HepG2 (cell line): ENCODE data around the gene NDC1. TPM values are rescaled to one million over a fixed set of nuclear protein-coding genes. Genes with fewer than 3 reads are reported as not detected.

Source experiments
- ATAC-seq: fragments of 200-7000 bp; cut with Tn5 transposase; 3 replicates; pipeline ENCODE4 v1.9.1; 2020; ENCODE audit warnings: mild to moderate bottlenecking, moderate library complexity
- BruUV-seq: library from RNA; stranded (reverse); fragments of 400-500 nt; replicated peaks from 2 replicates; lab custom pipeline; 2021; lab: Mats Ljungman, UMichigan
- CTCF ChIA-PET: fragments of 300-600 bp; formaldehyde crosslinking; extraction: SDS; loops from one replicate; lab custom pipeline; 2021; ENCODE audit warnings: low total read pairs, inconsistent platforms, low intra/inter-chr PET ratio; lab: Yijun Ruan, JAX
- POLR2A ChIA-PET: fragments of 350-600 bp; sonication (Branson Sonifier 250); formaldehyde crosslinking; loops from one replicate; lab custom pipeline; 2020; ENCODE audit warnings: antibody characterized with exemption, inconsistent platforms; lab: Yijun Ruan, JAX
- DNase-seq: peaks from one replicate; pipeline ENCODE4 v3.0.0-alpha.2; 2015; ENCODE audit warnings: low spot score
- FAIRE-seq: peaks from 3 replicates; lab custom pipeline; 2011; peaks lifted over from hg19 to GRCh38; lab: Jason Lieb, UNC
- H2AFZ ChIP-seq: one replicate; pipeline ENCODE4 v1.6.1; 2011; ENCODE audit warnings: low read length, inconsistent platforms
- H3K27ac ChIP-seq: fragments of 300-600 bp; 3 replicates; pipeline ENCODE4 v1.8.0; 2011; ENCODE audit warnings: mixed run types, mild to moderate bottlenecking, mixed read lengths, low read length, inconsistent platforms; ENCODE audit not compliant: insufficient read depth; ENCODE audit errors: extremely low read length
- H3K27me3 ChIP-seq, 2 experiments: fragments of 200-600 bp in 1 of 2; 2 replicates in 1 of 2; 3 replicates in 1 of 2; pipeline versions ENCODE4 v1.6.0 to v1.8.0; 2011; ENCODE audit warnings: low read length in 2 of 2, mild to moderate bottlenecking in 2 of 2, moderate library complexity in 2 of 2, inconsistent platforms in 1 of 2; ENCODE audit not compliant: insufficient read depth in 2 of 2, control insufficient read depth in 1 of 2
- H3K36me3 ChIP-seq, 2 experiments: fragments of 200-600 bp in 1 of 2; replicated peaks in 1 of 2; 2 replicates in 1 of 2; 3 replicates in 1 of 2; pipeline versions ENCODE4 v1.5.1 to v1.8.0; 2011; ENCODE audit warnings: low read length in 2 of 2, inconsistent platforms in 1 of 2; ENCODE audit not compliant: insufficient read depth in 2 of 2, control insufficient read depth in 1 of 2
- H3K4me1 ChIP-seq: 2 replicates; pipeline ENCODE4 v1.5.1; 2012; ENCODE audit warnings: low read length, inconsistent platforms; ENCODE audit not compliant: insufficient read depth
- H3K4me2 ChIP-seq: 2 replicates; pipeline ENCODE4 v1.6.0; 2011; ENCODE audit warnings: low read depth, low read length, inconsistent platforms
- H3K4me3 ChIP-seq, 3 experiments: fragments of 200-600 bp in 1 of 3; sonication (generic), shearing (Covaris generic) in 1 of 3; replicated peaks in 1 of 3; 2 replicates each; pipeline ENCODE4 v1.5.1; 2011 to 2016; ENCODE audit warnings: low read length in 3 of 3, inconsistent platforms in 2 of 3, low read depth in 2 of 3, mild to moderate bottlenecking in 2 of 3, control low read depth in 1 of 3, mixed read lengths in 1 of 3; ENCODE audit not compliant: insufficient read depth in 1 of 3
- H3K79me2 ChIP-seq: one replicate; pipeline ENCODE4 v1.6.1; 2011; ENCODE audit warnings: low read length, inconsistent platforms; ENCODE audit not compliant: insufficient read depth
- H3K9ac ChIP-seq: 2 replicates; pipeline ENCODE4 v1.6.0; 2011; ENCODE audit warnings: mild to moderate bottlenecking, low read depth, low read length, inconsistent platforms; ENCODE audit not compliant: insufficient read depth
- H3K9me3 ChIP-seq: 2 replicates; pipeline ENCODE4 v1.5.1; 2012; ENCODE audit warnings: mild to moderate bottlenecking, low read length
- H4K20me1 ChIP-seq: 2 replicates; pipeline ENCODE4 v1.6.0; 2011; ENCODE audit warnings: inconsistent platforms, mild to moderate bottlenecking, low read length, moderate library complexity; ENCODE audit not compliant: insufficient read depth
- ARHGAP35 ChIP-seq: sonication (generic); formaldehyde crosslinking; IDR thresholded peaks from 2 replicates; pipeline ENCODE4 v1.9.0; 2022; ENCODE audit warnings: mild to moderate bottlenecking, inconsistent platforms, moderate library complexity, missing genetic modification reagents, borderline replicate concordance
- ATAD3A ChIP-seq: sonication (generic); formaldehyde crosslinking; IDR thresholded peaks from 2 replicates; pipeline ENCODE4 v1.4.0; 2020; ENCODE audit warnings: missing genetic modification reagents
- ELF3 ChIP-seq: IDR thresholded peaks from 2 replicates; pipeline ENCODE4 v1.6.1; 2016; ENCODE audit warnings: missing genetic modification reagents, missing compliant biosample characterization
- EP300 ChIP-seq, 3 experiments: sonication (generic) in 1 of 3; formaldehyde crosslinking in 1 of 3; IDR thresholded peaks; 2 replicates each; pipeline versions ENCODE4 v1.5.1 to v1.6.1; 2011 to 2020; ENCODE audit warnings: low read depth in 2 of 3, low read length in 2 of 3, borderline replicate concordance in 1 of 3, improper control_type of control experiment in 1 of 3, mild to moderate bottlenecking in 1 of 3, missing genetic modification reagents in 1 of 3, moderate library complexity in 1 of 3
- FOXC1 ChIP-seq: sonication (generic); formaldehyde crosslinking; IDR thresholded peaks from 2 replicates; pipeline ENCODE4 v1.8.0; 2022; ENCODE audit warnings: mild to moderate bottlenecking, missing genetic modification reagents, borderline replicate concordance
- HDAC1 ChIP-seq: sonication (generic); formaldehyde crosslinking; IDR thresholded peaks from 2 replicates; pipeline ENCODE4 v1.5.1; 2020; ENCODE audit warnings: mild to moderate bottlenecking, missing genetic modification reagents
- MTA1 ChIP-seq: sonication (generic); formaldehyde crosslinking; IDR thresholded peaks from 2 replicates; pipeline ENCODE4 v1.4.0; 2020; ENCODE audit warnings: missing genetic modification reagents, mild to moderate bottlenecking, borderline replicate concordance
- ZNF230 ChIP-seq: sonication (generic); formaldehyde crosslinking; IDR thresholded peaks from 2 replicates; pipeline ENCODE4 v1.4.0; 2020; ENCODE audit warnings: mild to moderate bottlenecking, missing genetic modification reagents
- ZNF232 ChIP-seq: sonication (generic); formaldehyde crosslinking; IDR thresholded peaks from 2 replicates; pipeline ENCODE4 v1.4.0; 2020; ENCODE audit warnings: missing genetic modification reagents, borderline replicate concordance
- ZNF253 ChIP-seq: sonication (generic); formaldehyde crosslinking; IDR thresholded peaks from 2 replicates; pipeline ENCODE4 v1.8.0; 2022; ENCODE audit warnings: mild to moderate bottlenecking, missing genetic modification reagents, borderline replicate concordance
- WGBS: methylation state at CpG from one replicate; pipeline ENCODE4 v1.1.6; 2017; ENCODE audit warnings: low lambda C conversion rate; 5-methylcytosine and 5-hydroxymethylcytosine counted together
- in situ Hi-C: cut with HindIII; loops from 2 replicates; pipeline ENCODE4 v1.10.0; 2017; ENCODE audit warnings: low pct_unique_long_range_greater_than_20kb; ENCODE audit not compliant: extremely low pct_ligation_motif_present
- intact Hi-C: fragments of 100-400 bp; cut with micrococcal nuclease; formaldehyde crosslinking; loops from one replicate; pipeline ENCODE4 v1.10.0; 2022; ENCODE audit not compliant: unreplicated experiment
- polyA plus RNA-seq, 8 experiments: library from polyadenylated mRNA; depleted of rRNA in 3 of 8; stranded (reverse) in 7 of 8; unstranded in 1 of 8; fragments of >200 nt; fragmentation: Illumina TruSeq in 4 of 8; extraction: Trizol in 4 of 8; gene quantifications; 2 replicates each; pipeline versions ENCODE4 v1.2.1 to v1.2.3, GENCODE V29; 2011 to 2016; ENCODE audit warnings: low read depth in 4 of 8, missing spikeins in 1 of 8, mixed read lengths in 1 of 8; ENCODE audit not compliant: insufficient read depth in 1 of 8
- total RNA-seq, 5 experiments: library from RNA; depleted of rRNA; stranded (reverse); fragments of >200 nt; fragmentation: Illumina TruSeq; extraction: Trizol; gene quantifications; 2 replicates each; pipeline ENCODE4 v1.2.3, GENCODE V29; 2016; ENCODE audit warnings: low read depth in 1 of 5
- TF ChIP-seq, protein P1 (sequence below): fragments of 450-650 bp; IDR thresholded peaks from 2 replicates; pipeline ENCODE4 v1.6.1; 2017; ENCODE audit warnings: mild to moderate bottlenecking
- TF ChIP-seq, protein P2 (sequence below): sonication (generic); formaldehyde crosslinking; IDR thresholded peaks from 2 replicates; pipeline ENCODE4 v1.4.0; 2020; ENCODE audit warnings: missing genetic modification reagents, mild to moderate bottlenecking, borderline replicate concordance
- TF ChIP-seq, protein P3 (sequence below): IDR thresholded peaks from 2 replicates; pipeline ENCODE4 v1.6.1; 2016

NDC1 gene
- total and polyA plus RNA-seq, 2 of the 13 experiments (the other 11 are each of a cell fraction or from before 2014, with no cell fraction given), result 38.1 to 50.9 TPM

DNA sequence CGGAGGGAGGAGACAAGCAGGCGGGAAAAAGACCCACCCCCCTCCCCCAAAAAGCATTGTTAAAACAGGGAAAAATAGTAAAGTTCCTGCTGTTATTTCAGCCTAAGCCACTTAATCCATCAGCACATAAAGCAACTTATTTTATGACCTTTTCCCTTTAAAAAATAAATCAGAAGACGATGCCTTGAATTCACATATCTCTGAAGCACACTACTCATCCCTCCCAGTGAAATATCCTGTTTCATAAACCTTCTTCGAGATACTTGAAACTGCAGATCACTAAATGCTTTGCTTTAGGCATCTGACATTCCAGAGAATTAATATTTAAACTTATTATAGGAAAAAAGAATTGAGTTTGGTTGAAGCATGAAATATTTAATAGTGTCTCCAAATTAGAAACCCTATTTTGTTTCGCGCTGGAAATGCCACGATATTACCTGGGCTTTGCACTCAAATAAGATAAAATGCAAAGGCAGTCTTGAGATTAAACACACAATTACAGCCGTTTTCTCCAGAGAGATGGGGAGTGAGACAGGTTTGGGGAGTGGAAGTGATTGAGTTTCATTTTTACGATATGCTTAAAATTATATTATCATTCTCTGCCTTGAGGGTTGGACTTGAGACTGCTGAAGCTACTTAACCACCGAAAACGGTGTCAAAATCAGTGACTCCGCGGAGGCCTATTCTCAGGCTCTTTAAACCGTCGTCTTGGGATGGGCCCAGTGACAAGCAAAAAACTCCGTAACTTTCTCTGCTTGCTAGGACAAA is 108.5 kb downstream of the NDC1 start:
- TF ChIP-seq ZNF232 (CRISPR knock-in tag) (no peak), HDAC1 (CRISPR knock-in tag) (no peak), MTA1 (CRISPR knock-in tag) (no peak), FOXC1 (CRISPR knock-in tag) (no peak), ZNF230 (CRISPR knock-in tag) (no peak), ZNF253 (CRISPR knock-in tag) (no peak), ATAD3A (CRISPR knock-in tag) (no peak), EP300 (IDR thresholded peaks at IDR 0.05; ENCODE audit: low read depth in 2 of 2, low read length in 2 of 2) (no peak), EP300 (CRISPR knock-in tag; IDR thresholded peaks at IDR 0.05; ENCODE audit: borderline replicate concordance) (no peak), ELF3 (CRISPR knock-in tag) (no peak), ARHGAP35 (CRISPR knock-in tag) (no peak)
- TF ChIP-seq, protein P1, sequence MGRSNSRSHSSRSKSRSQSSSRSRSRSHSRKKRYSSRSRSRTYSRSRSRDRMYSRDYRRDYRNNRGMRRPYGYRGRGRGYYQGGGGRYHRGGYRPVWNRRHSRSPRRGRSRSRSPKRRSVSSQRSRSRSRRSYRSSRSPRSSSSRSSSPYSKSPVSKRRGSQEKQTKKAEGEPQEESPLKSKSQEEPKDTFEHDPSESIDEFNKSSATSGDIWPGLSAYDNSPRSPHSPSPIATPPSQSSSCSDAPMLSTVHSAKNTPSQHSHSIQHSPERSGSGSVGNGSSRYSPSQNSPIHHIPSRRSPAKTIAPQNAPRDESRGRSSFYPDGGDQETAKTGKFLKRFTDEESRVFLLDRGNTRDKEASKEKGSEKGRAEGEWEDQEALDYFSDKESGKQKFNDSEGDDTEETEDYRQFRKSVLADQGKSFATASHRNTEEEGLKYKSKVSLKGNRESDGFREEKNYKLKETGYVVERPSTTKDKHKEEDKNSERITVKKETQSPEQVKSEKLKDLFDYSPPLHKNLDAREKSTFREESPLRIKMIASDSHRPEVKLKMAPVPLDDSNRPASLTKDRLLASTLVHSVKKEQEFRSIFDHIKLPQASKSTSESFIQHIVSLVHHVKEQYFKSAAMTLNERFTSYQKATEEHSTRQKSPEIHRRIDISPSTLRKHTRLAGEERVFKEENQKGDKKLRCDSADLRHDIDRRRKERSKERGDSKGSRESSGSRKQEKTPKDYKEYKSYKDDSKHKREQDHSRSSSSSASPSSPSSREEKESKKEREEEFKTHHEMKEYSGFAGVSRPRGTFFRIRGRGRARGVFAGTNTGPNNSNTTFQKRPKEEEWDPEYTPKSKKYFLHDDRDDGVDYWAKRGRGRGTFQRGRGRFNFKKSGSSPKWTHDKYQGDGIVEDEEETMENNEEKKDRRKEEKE, result no peak
- TF ChIP-seq, protein P2, sequence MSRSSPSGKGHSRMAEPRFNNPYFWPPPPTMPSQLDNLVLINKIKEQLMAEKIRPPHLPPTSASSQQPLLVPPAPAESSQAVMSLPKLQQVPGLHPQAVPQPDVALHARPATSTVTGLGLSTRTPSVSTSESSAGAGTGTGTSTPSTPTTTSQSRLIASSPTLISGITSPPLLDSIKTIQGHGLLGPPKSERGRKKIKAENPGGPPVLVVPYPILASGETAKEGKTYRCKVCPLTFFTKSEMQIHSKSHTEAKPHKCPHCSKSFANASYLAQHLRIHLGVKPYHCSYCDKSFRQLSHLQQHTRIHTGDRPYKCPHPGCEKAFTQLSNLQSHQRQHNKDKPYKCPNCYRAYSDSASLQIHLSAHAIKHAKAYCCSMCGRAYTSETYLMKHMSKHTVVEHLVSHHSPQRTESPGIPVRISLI (CRISPR knock-in tag), result no peak
- TF ChIP-seq, protein P3, sequence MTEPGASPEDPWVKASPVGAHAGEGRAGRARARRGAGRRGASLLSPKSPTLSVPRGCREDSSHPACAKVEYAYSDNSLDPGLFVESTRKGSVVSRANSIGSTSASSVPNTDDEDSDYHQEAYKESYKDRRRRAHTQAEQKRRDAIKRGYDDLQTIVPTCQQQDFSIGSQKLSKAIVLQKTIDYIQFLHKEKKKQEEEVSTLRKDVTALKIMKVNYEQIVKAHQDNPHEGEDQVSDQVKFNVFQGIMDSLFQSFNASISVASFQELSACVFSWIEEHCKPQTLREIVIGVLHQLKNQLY, result no peak
- Histone ChIP-seq H3K27me3 (peaks cover 1 to 80% of the 10 kb centered on the region in 2 experiments; a peak in 3 of 5 replicates), H3K36me3 (no peaks in the 10 kb centered on the region), H3K4me2 (no peak overlapping the region), H2AFZ (no peak overlapping the region), H3K79me2 (no peaks in the 10 kb centered on the region), H3K4me1 (no peaks in the 10 kb centered on the region), H3K9ac (no peak overlapping the region), H4K20me1 (no peaks in the 10 kb centered on the region), H3K9me3 (no peaks in the 10 kb centered on the region), H3K27ac (no peak overlapping the region), H3K4me3 (no peak overlapping the region)
- CTCF ChIA-PET, result no interaction called here
- WGBS, result 57% methylated on average over 16 of the region's 16 CpGs
- no TSS peak for BruUV-seq
- intact Hi-C loops, result no loop called here
- DNase-seq (no peak), ATAC-seq (no peak), FAIRE-seq (no peak)
- POLR2A ChIA-PET, result no interaction called here
- in situ Hi-C loops, result no loop called here
